Right ventricle myocardium superior (tissue), 1 donor: ENCODE results near the gene CFAP73. TPM values are rescaled to one million over a fixed set of nuclear protein-coding genes. Genes with fewer than 3 reads are reported as not detected.
"Not testable (repeated sequence)": the region's sequence is repeated elsewhere in the genome, so short reads cannot be mapped to it uniquely, and the experiment has no call there.

Experiments
- ATAC-seq: fragments of 200-7000 bp; cut with Tn5 transposase; one replicate; pipeline ENCODE4 v1.9.1; 2020; ENCODE audit warnings: mild to moderate bottlenecking; ENCODE audit not compliant: poor library complexity
- DNase-seq: peaks from one replicate; pipeline ENCODE4 v3.0.0-alpha.2; 2020
- intact Hi-C: fragments of 100-400 bp; cut with DNase I; formaldehyde crosslinking; loops from one replicate; pipeline ENCODE4 v1.11.2; 2022
- microRNA-seq: library from miRNA; unstranded; fragments of <30 nt; microRNA quantifications from one replicate; pipeline ENCODE4 v1.2.0, GENCODE V29; 2020
- total RNA-seq: library from RNA; stranded (reverse); fragmentation: NEBNext Ultra II Directional; extraction: Animal tissue kit (Norgen Biotek cat#: 25700); gene quantifications from one replicate; pipeline ENCODE4 v1.2.1, GENCODE V29; 2021
- donor health status: DM: no; HTN: yes; CAD: no; lungs with severe emphysema.

CFAP73 gene
- total RNA-seq, 1 donor from 2014 or later, result not detected

DNA sequence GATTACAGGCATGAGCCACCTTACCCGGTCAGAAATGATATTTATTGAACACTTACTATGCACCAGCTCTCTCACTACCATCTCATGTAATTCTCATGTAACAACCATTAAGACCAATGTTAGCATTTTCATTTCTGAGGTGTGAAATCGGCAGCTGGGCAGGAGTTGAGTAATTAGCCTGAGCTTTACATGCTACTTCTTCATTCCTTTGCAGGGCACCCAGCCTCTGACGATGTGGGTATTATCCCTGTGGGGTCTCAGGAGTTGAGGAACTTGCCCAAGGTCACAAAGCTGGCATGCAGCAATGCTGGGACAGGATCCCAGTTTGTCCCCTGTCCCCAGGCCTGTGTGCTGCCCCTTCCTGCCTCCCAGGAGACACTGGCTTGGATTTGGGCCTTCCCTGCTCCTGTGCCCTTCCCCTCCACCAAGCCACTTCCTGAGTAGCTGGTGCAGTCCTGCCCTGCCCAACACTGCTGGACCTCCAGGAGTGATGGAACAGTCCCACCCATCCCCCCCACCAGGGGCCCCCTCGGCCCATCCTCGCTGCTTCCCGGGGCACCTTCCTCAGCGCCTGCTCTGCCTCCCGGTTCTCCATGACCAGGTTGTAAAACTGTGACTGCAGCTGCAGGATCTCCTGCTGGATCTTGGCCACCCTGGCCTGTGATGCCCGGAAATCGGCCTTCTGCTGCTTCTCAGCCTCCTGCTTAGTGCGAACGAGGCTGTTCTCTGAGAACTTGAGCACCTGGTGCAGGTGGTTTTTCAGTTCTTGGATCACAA, 50.7 kb downstream of the CFAP73 start:
- intact Hi-C loops, result no loop called here
- ATAC-seq, result no peak
- DNase-seq, result no peak

DNA sequence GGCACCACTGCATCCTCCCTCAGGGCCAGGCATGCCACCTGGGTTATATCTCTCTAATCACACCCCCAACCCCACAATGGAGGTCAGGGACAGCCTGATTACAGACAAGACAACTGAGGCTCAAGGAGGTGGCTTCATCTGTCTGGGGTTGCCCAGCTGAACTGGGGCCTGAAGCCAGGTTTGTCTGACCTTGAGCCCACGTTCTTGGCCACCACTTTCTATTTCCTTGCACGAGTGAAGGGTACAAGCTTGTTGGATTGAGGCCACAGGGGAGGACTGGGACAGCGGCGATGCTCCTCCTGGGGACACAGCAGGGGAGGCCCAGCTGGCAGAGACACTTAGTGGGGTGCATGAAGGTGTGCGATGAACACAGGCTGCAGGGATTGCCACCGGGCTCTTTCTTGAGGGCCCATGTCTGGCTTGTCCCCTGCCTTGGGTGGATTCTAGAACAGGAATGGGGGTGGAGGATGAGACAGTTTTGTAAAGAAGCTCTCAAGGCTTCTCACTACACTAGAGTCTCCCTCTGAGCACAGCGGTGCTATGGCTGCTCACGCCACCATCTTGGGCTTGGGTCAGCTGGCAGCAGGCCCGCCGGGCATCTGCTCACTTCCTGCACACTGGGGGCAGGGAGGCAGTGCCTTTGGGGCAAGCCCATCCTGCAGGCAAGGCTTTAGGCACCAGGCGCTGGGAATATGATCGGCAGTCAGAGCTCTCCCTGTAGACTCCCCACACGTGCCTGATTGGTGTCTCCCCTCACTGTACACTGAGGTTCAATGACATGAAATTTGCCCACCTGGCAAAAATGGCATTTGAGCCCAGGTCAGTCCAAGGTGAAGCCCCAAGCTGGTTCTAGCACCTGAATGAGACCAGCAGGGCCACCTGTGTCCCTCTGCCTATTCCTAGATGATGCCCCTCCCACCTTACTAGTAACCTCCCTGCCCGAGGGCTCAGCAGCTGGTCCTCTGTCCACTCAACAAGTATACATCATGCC, 52.0 kb downstream of the CFAP73 start:
- ATAC-seq, result no peak
- intact Hi-C loops, result no loop called here
- no peak for DNase-seq

DNA sequence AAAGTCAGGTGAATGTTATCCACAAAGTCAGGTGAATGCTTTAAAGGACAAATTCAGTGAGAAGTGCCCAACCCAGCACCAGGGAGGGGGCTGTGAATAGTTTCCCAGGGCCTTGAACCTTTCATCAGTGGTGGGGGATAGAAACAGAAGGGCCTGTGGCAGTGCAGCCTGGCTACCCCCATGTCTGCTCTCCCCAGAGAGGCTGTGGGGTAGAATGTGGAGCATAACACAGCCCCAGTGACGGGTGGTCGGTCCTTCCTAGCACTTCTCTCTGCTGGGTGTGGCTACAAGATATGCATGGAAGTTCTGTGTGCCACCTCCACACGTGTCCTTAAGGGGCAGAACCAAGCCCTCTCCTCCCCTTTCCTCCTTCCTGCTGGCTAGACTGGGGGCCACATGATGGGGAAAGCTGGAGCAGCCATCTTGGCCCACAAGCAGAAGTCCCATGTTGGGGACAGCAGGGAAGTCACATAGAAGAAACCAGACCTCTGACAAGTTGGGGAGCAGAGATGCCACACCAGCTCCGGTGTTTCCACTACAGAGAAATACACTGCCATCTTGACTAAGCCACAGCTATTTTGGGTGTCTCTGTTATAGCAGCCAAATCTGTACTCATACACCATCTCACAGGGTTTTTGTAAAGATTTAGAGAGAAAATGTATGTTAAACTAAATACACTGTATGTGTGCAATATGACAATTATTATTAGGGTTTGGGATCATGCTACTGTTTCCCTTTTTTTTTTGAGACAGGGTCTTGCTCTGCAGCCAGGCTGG, 53.0 kb downstream of the CFAP73 start:
- DNase-seq (no peak), ATAC-seq (no peak)
- intact Hi-C loops, result no loop called here

GRCh38 chr12:113203852-113204760, 54.6 kb downstream of the CFAP73 start:
- DNase-seq (no peak), ATAC-seq (no peak)
- intact Hi-C loops, result no loop called here

DNA sequence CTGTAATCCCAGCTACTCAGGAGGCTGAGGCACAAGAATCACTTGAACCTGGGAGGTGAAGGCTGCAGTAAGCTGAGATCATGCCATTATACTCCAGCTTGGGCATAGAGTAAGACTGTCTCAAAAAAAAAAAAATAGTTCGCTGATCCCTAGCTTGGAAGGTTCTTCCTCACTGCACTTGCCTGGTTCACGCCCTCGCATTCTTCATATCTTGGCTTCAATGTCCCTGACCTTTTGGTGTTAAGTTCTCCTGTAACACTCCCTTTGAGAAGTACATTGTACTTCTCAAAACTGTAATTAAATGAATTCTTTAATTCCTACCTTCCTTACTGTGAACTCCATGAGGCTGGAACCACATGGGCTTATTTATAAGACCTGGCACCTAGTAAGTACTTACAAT, 55.3 kb downstream of the CFAP73 start:
- DNase-seq (no peak), ATAC-seq (peak; percentile 25)
- intact Hi-C loops, result no loop called here

GRCh38 chr12:113206802-113207201, 57.3 kb downstream of the CFAP73 start:
- intact Hi-C loops, ATAC-seq, DNase-seq: not testable (repeated sequence)

GRCh38 chr12:113207613-113208040, 58.1 kb downstream of the CFAP73 start:
- intact Hi-C loops, result no loop called here
- DNase-seq (no peak), ATAC-seq (no peak)

DNA sequence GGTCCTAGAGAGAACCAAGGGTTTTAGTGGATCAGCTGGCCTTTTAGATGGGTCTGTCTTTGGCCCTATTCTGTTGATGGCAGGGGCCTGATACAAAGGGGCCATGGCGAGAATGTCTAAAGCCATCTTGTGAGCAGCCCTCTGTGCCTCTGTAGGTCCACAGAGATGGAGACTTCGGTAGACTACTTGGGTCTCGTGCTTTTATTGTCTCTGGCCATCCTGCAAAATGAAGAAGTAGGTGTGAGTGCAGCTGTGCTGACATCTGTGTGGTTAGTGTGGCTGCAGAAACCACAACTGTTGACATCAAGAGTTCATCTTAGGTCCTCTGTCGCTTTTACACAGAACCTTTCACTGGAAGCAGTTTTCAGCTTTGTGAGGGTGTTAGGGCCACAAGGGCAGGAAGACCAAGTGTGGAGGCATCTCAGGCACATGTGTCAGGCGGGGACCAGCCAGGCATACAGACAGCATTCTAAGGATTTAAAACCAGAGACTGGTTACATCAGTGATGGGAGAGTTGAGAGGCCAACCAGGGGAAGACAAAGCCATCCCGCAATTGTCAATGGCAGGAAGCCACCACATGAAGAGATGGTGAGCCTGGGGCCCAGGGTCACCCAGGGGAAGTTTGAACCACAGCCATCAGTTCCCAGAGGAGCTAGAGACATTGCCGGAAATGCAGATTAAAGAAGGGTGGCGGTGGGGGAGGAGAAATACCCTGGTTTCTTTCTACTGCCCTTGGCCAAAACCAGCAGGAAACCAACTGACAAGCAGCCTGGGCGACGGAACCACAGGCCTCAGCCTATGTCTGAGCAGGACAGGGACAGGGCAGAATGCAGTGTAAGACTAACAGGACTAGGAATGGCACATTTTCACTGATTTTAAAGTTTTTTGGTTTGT, 58.8 kb downstream of the CFAP73 start:
- DNase-seq (peak; percentile 74), ATAC-seq (peak; percentile 71)
- intact Hi-C loops, result no loop called here

Small RNAs within 50 kb of the gene (microRNA-seq; reads per million reads assigned to microRNA genes)
- gene MIR7106, result not detected

Other genes with a start within 250 kb of the CFAP73 start
- 4.6 TPM for gene OAS1, start 242.8 kb upstream of the CFAP73 start, total RNA-seq
- 5.1 TPM for gene OAS3, start 211.2 kb upstream of the CFAP73 start, total RNA-seq
- 3.7 TPM for gene OAS2, start 171.2 kb upstream of the CFAP73 start, total RNA-seq
- 1.6 TPM for gene DTX1, start 93.0 kb upstream of the CFAP73 start, total RNA-seq
- not detected for gene RASAL1, start 14.0 kb upstream of the CFAP73 start, total RNA-seq
- gene DDX54, start 35.8 kb downstream of the CFAP73 start, total RNA-seq, result 33.6 TPM
- 16.3 TPM for gene RITA1, start 36.0 kb downstream of the CFAP73 start, total RNA-seq
- 128 TPM for gene TPCN1, start 71.7 kb downstream of the CFAP73 start, total RNA-seq
- gene SLC8B1, start 185.4 kb downstream of the CFAP73 start, total RNA-seq, result 12.3 TPM
- 40.2 TPM for gene PLBD2, start 208.9 kb downstream of the CFAP73 start, total RNA-seq